ENCODE results near the gene CCR2. TPM values are rescaled to one million over a fixed set of nuclear protein-coding genes. Genes with fewer than 3 reads are reported as not detected.

CCR2 gene
- total RNA-seq, 4 donors from 2014 or later, result 0.15 to 1.4 (median 0.80) TPM

GRCh38 chr3:46356276-46356675, 2.4 kb downstream of the CCR2 start:
- Histone ChIP-seq H3K9me3 (no peaks in the 10 kb centered on the region), H3K27ac (no peak overlapping the region), H3K4me3 (no peak overlapping the region), H3K36me3 (no peaks in the 10 kb centered on the region), H3K27me3 (peaks cover 0 to 9% (median 0%) of the 10 kb centered on the region in 3 donors), H3K4me1 (peaks cover 0 to 4% of the 10 kb centered on the region in 2 donors)
- intact Hi-C loops (cut with DNase I; ENCODE audit: low total_unique reads), result no loop called here
- in situ Hi-C loops (cut with MboI; ENCODE audit: low sequenced_read_pairs in 4 of 4), result loop anchor here in 1 of 4 donors (25.0 kb wide), 2 partner anchors 269 to 419 kb away; partner anchors contain the start of gene CXCR6
- ATAC-seq (no peak), DNase-seq (no peak)
- TF ChIP-seq POLR2A (IDR thresholded peaks at IDR 0.05), result no peak
- TF ChIP-seq CTCF (IDR thresholded peaks at IDR 0.05 in 4 of 5, conservative IDR thresholded peaks at IDR 0.05 in 1 of 5), result no peak

GRCh38 chr3:46356909-46357308, 3.0 kb downstream of the CCR2 start:
- Histone ChIP-seq H3K4me3 (no peak overlapping the region), H3K9me3 (no peaks in the 10 kb centered on the region), H3K27ac (no peak overlapping the region), H3K4me1 (peaks cover 0 to 4% of the 10 kb centered on the region in 2 donors), H3K27me3 (peaks cover 0 to 9% (median 0%) of the 10 kb centered on the region in 3 donors), H3K36me3 (no peaks in the 10 kb centered on the region)
- TF ChIP-seq CTCF (IDR thresholded peaks at IDR 0.05 in 4 of 5, conservative IDR thresholded peaks at IDR 0.05 in 1 of 5) (no peak), POLR2A (IDR thresholded peaks at IDR 0.05) (no peak)
- in situ Hi-C loops (cut with MboI; ENCODE audit: low sequenced_read_pairs in 4 of 4) (loop anchor here in 1 of 4 donors (25.0 kb wide), 2 partner anchors 270 to 420 kb away; partner anchors contain the start of gene CXCR6), intact Hi-C loops (cut with DNase I; ENCODE audit: low total_unique reads) (no loop called here)
- no peak for ATAC-seq
- no peak for DNase-seq

- no peak for TF ChIP-seq POLR2A (IDR thresholded peaks at IDR 0.05)
- ATAC-seq (no peak), DNase-seq (no peak)
- Histone ChIP-seq H3K9me3 (no peaks in the 10 kb centered on the region), H3K36me3 (no peaks in the 10 kb centered on the region), H3K4me1 (peaks cover 0 to 4% of the 10 kb centered on the region in 2 donors), H3K27me3 (peaks cover 0 to 3% (median 0%) of the 10 kb centered on the region in 3 donors), H3K4me3 (no peak overlapping the region), H3K27ac (no peak overlapping the region)
- in situ Hi-C loops (cut with MboI; ENCODE audit: low sequenced_read_pairs in 4 of 4) (loop anchor here in 1 of 4 donors (25.0 kb wide), 2 partner anchors 271 to 421 kb away; partner anchors contain the start of gene CXCR6), intact Hi-C loops (cut with DNase I; ENCODE audit: low total_unique reads) (no loop called here)
These were observed 4.6 kb downstream of the CCR2 start for GRCh38 chr3:46358466-46358865.

- Histone ChIP-seq H3K27me3 (peaks cover 0 to under 1% (median 0%) of the 10 kb centered on the region in 3 donors), H3K27ac (no peak overlapping the region), H3K4me1 (peaks cover 0 to 4% of the 10 kb centered on the region in 2 donors), H3K36me3 (no peaks in the 10 kb centered on the region), H3K9me3 (no peaks in the 10 kb centered on the region), H3K4me3 (no peak overlapping the region)
- ATAC-seq (peak in 1 of 2 donors; percentile 51), DNase-seq (no peak)
- TF ChIP-seq POLR2A (IDR thresholded peaks at IDR 0.05) (no peak), CTCF (IDR thresholded peaks at IDR 0.05 in 4 of 5, conservative IDR thresholded peaks at IDR 0.05 in 1 of 5) (no peak)
- in situ Hi-C loops (cut with MboI; ENCODE audit: low sequenced_read_pairs in 4 of 4), result loop anchor here in 1 of 4 donors (25.0 kb wide), 2 partner anchors 273 to 423 kb away; partner anchors contain the start of gene CXCR6
- intact Hi-C loops (cut with DNase I; ENCODE audit: low total_unique reads), result no loop called here
These were observed 6.0 kb downstream of the CCR2 start for GRCh38 chr3:46359733-46360493.

GRCh38 chr3:46360907-46361306, 7.0 kb downstream of the CCR2 start:
- TF ChIP-seq POLR2A (IDR thresholded peaks at IDR 0.05) (no peak), CTCF (IDR thresholded peaks at IDR 0.05 in 4 of 5, conservative IDR thresholded peaks at IDR 0.05 in 1 of 5) (no peak)
- in situ Hi-C loops (cut with MboI; ENCODE audit: low sequenced_read_pairs in 4 of 4) (loop anchor here in 1 of 4 donors (25.0 kb wide), 2 partner anchors 274 to 424 kb away; partner anchors contain the start of gene CXCR6), intact Hi-C loops (cut with DNase I; ENCODE audit: low total_unique reads) (no loop called here)
- no peaks in the 10 kb centered on the region for H3K36me3 ChIP-seq
- no peak for ATAC-seq
- no peaks in the 10 kb centered on the region for H3K9me3 ChIP-seq
- peaks cover 0 to 4% of the 10 kb centered on the region in 2 donors for H3K4me1 ChIP-seq
- no peak for DNase-seq
- no peak overlapping the region for H3K4me3 ChIP-seq
- H3K27me3 ChIP-seq, result no peaks in the 10 kb centered on the region
- no peak overlapping the region for H3K27ac ChIP-seq
